Measurements from ENCODE around the gene RBM7.

RBM7 gene

GRCh38 chr11:114400216-114400914 is at the start of gene RBM7, which contains the start of gene C11orf71:
RBM7 (plus strand) TSS chr11:114400666; CDS start chr11:114400672, 6 bp downstream.
C11orf71 (minus strand) TSS chr11:114400511; CDS start chr11:114400331, 180 bp downstream.
- no peak for TF ChIP-seq CTCF (IDR thresholded peaks at IDR 0.05; ENCODE audit: insufficient read depth, low read depth, low read length, missing control alignments)

GRCh38 chr11:114353443-114353842 is 47.0 kb upstream of the RBM7 start:
- H3K4me3 ChIP-seq (ENCODE audit: low read length), result no peak overlapping the region
- no peak for DNase-seq (ENCODE audit: low read depth)
- TF ChIP-seq CTCF (IDR thresholded peaks at IDR 0.05; ENCODE audit: insufficient read depth, low read depth, low read length, missing control alignments), result no peak

More at GRCh38 chr11:114400216-114400914, at the start of gene RBM7, which contains the start of gene C11orf71:
- peak; percentile 98 for DNase-seq (ENCODE audit: low read depth)
- H3K4me3 ChIP-seq (ENCODE audit: low read length), result peak within 1 kb of the TSS; percentile 85

- TF ChIP-seq CTCF (IDR thresholded peaks at IDR 0.05; ENCODE audit: insufficient read depth, low read depth, low read length, missing control alignments), result no peak
- H3K4me3 ChIP-seq (ENCODE audit: low read length), result no peak overlapping the region
- peak; percentile 98 for DNase-seq (ENCODE audit: low read depth)
These were observed 46.4 kb upstream of the RBM7 start for GRCh38 chr11:114354076-114354475.

- peak; percentile 16 for DNase-seq (ENCODE audit: low read depth)
- TF ChIP-seq CTCF (IDR thresholded peaks at IDR 0.05; ENCODE audit: insufficient read depth, low read depth, low read length, missing control alignments), result no peak
- no peak overlapping the region for H3K4me3 ChIP-seq (ENCODE audit: low read length)
These were observed 41.8 kb upstream of the RBM7 start for GRCh38 chr11:114358716-114359115.

- no peak for TF ChIP-seq CTCF (IDR thresholded peaks at IDR 0.05; ENCODE audit: insufficient read depth, low read depth, low read length, missing control alignments)
- H3K4me3 ChIP-seq (ENCODE audit: low read length), result no peak overlapping the region
- DNase-seq (ENCODE audit: low read depth), result peak; percentile 49
These were observed 41.1 kb upstream of the RBM7 start for GRCh38 chr11:114359342-114359741.

- no peak for TF ChIP-seq CTCF (IDR thresholded peaks at IDR 0.05; ENCODE audit: insufficient read depth, low read depth, low read length, missing control alignments)
- no peak for DNase-seq (ENCODE audit: low read depth)
- H3K4me3 ChIP-seq (ENCODE audit: low read length), result no peak overlapping the region
These were observed 38.1 kb upstream of the RBM7 start for GRCh38 chr11:114362326-114362725.

- no peak for TF ChIP-seq CTCF (IDR thresholded peaks at IDR 0.05; ENCODE audit: insufficient read depth, low read depth, low read length, missing control alignments)
- no peak for DNase-seq (ENCODE audit: low read depth)
- no peak overlapping the region for H3K4me3 ChIP-seq (ENCODE audit: low read length)
These were observed 37.5 kb upstream of the RBM7 start for GRCh38 chr11:114362958-114363357.

Data from epithelial cell of esophagus (primary cell).